ENCODE measurements around the gene IGFBP4. TPM values are rescaled to one million over a fixed set of nuclear protein-coding genes. Genes with fewer than 3 reads are reported as not detected.

The IGFBP4 gene
- total and polyA plus RNA-seq, 2 donors (not counting 1 experiment from before 2014, with no cell fraction given): 4.6 to 31.3 TPM

- H3K27me3 Mint-ChIP-seq: no peaks in the 10 kb centered on the region
- peak overlapping the region; percentile 84 for H3K4me2 ChIP-seq (replicated peaks; ENCODE audit: low read depth, low read length, poor library complexity, severe bottlenecking)
- H3K36me3 ChIP-seq (replicated peaks in 1 of 2; ENCODE audit: control extremely low read depth in 1 of 2, control insufficient read depth in 1 of 2, extremely low read depth in 1 of 2, insufficient read depth in 2 of 2, low read length in 1 of 2): no peaks in the 10 kb centered on the region
- ChIA-PET CTCF (interaction anchor here (0.9 to 8.1 kb wide), 10 partner anchors 11 to 198 kb away, joined by 3 to 65 read pairs (median 8); partner anchors contain the start of gene GJD3), POLR2A (no interaction called here)
- no peak overlapping the region for H3K27ac Mint-ChIP-seq
- H3K79me2 ChIP-seq (ENCODE audit: control insufficient read depth, insufficient read depth, low read length): peaks cover 15% of the 10 kb centered on the region
- 40% methylated on average over 1 of the region's 3 CpGs for WGBS (ENCODE audit: insufficient coverage)
- H3K4me1 ChIP-seq (ENCODE audit: control insufficient read depth in 2 of 2, insufficient read depth in 2 of 2, low read length in 2 of 2): peaks cover 7 to 17% of the 10 kb centered on the region in 2 donors
- intact Hi-C loops (cut with micrococcal nuclease): loop anchor here (1.0 to 5.0 kb wide), 5 partner anchors 27 to 304 kb away; partner anchors contain the start of genes CDC6 and IGFBP4
- peaks cover 14% of the 10 kb centered on the region for H3K4me1 Mint-ChIP-seq
- no peak overlapping the region for H2AFZ ChIP-seq (ENCODE audit: insufficient read depth, low read depth, low read length, poor library complexity, severe bottlenecking)
- TF ChIP-seq EZH2 (IDR thresholded peaks at IDR 0.05; ENCODE audit: borderline replicate concordance, insufficient read depth, low read depth, low read length, poor library complexity, severe bottlenecking) (no peak), CTCF (IDR thresholded peaks at IDR 0.05) (no peak)
- no peaks in the 10 kb centered on the region for H4K20me1 ChIP-seq (ENCODE audit: control insufficient read depth, insufficient read depth, low read length, poor library complexity, severe bottlenecking)
- H3K4me3 ChIP-seq (ENCODE audit: control extremely low read depth in 1 of 5, extremely low read depth in 1 of 5, insufficient read depth in 1 of 5, low read depth in 2 of 5, low read length in 4 of 5): peak overlapping the region in 1 of 5 experiments; percentile 84
- no peaks in the 10 kb centered on the region for H3K27me3 ChIP-seq (replicated peaks in 1 of 4; ENCODE audit: control extremely low read depth in 1 of 4, control insufficient read depth in 3 of 4, insufficient read depth in 4 of 4, low read length in 3 of 4)
- H3K4me3 Mint-ChIP-seq: peak overlapping the region; percentile 89
- H3K9me3 Mint-ChIP-seq (ENCODE audit: insufficient read depth): no peaks in the 10 kb centered on the region
- H3K27ac ChIP-seq (ENCODE audit: low read length in 2 of 2): no peak overlapping the region
- ATAC-seq (ENCODE audit: low read depth) (no peak), DNase-seq (no peak)
- peak overlapping the region; percentile 91 for H3K9ac ChIP-seq (ENCODE audit: low read length)
- H3K9me3 ChIP-seq (ENCODE audit: control extremely low read depth in 1 of 3, control insufficient read depth in 2 of 3, insufficient read depth in 1 of 3, low read length in 2 of 3): no peaks in the 10 kb centered on the region
These were observed 26.6 kb upstream of the IGFBP4 start for GRCh38 chr17:40416671-40417070.

GRCh38 chr17:40417258-40417608 lies 26.0 kb upstream of the IGFBP4 start:
- intact Hi-C loops (cut with micrococcal nuclease): loop anchor here (1.0 to 5.0 kb wide), 5 partner anchors 26 to 305 kb away; partner anchors contain the start of genes CDC6 and IGFBP4
- H3K9ac ChIP-seq (ENCODE audit: low read length): peak overlapping the region; percentile 91
- H2AFZ ChIP-seq (ENCODE audit: insufficient read depth, low read depth, low read length, poor library complexity, severe bottlenecking): peak overlapping the region; percentile 98
- Mint-ChIP-seq H3K9me3 (ENCODE audit: insufficient read depth) (no peaks in the 10 kb centered on the region), H3K27ac (peak overlapping the region; percentile 56), H3K27me3 (no peaks in the 10 kb centered on the region), H3K4me1 (peaks cover 14% of the 10 kb centered on the region), H3K4me3 (peak overlapping the region; percentile 89)
- WGBS (ENCODE audit: insufficient coverage): 2% methylated on average over 21 of the region's 21 CpGs
- TF ChIP-seq CTCF (IDR thresholded peaks at IDR 0.05) (no peak), EZH2 (IDR thresholded peaks at IDR 0.05; ENCODE audit: borderline replicate concordance, insufficient read depth, low read depth, low read length, poor library complexity, severe bottlenecking) (no peak)
- H3K4me2 ChIP-seq (replicated peaks; ENCODE audit: low read depth, low read length, poor library complexity, severe bottlenecking): peak overlapping the region; percentile 84
- no peaks in the 10 kb centered on the region for H3K9me3 ChIP-seq (ENCODE audit: control extremely low read depth in 1 of 3, control insufficient read depth in 2 of 3, insufficient read depth in 1 of 3, low read length in 2 of 3)
- no peaks in the 10 kb centered on the region for H4K20me1 ChIP-seq (ENCODE audit: control insufficient read depth, insufficient read depth, low read length, poor library complexity, severe bottlenecking)
- H3K36me3 ChIP-seq (replicated peaks in 1 of 2; ENCODE audit: control extremely low read depth in 1 of 2, control insufficient read depth in 1 of 2, extremely low read depth in 1 of 2, insufficient read depth in 2 of 2, low read length in 1 of 2): no peaks in the 10 kb centered on the region
- H3K27ac ChIP-seq (ENCODE audit: low read length in 2 of 2): no peak overlapping the region
- peak; percentile 2 for ATAC-seq (ENCODE audit: low read depth)
- no peak for DNase-seq
- H3K4me3 ChIP-seq (ENCODE audit: control extremely low read depth in 1 of 5, extremely low read depth in 1 of 5, insufficient read depth in 1 of 5, low read depth in 2 of 5, low read length in 4 of 5): peak overlapping the region; percentile 63 to 93 (median 84)
- peaks cover 7 to 17% of the 10 kb centered on the region in 2 donors for H3K4me1 ChIP-seq (ENCODE audit: control insufficient read depth in 2 of 2, insufficient read depth in 2 of 2, low read length in 2 of 2)
- CTCF ChIA-PET: interaction anchor here (0.9 to 8.1 kb wide), 18 partner anchors 16 to 208 kb away, joined by 3 to 65 read pairs (median 6); partner anchors contain the start of gene GJD3
- POLR2A ChIA-PET: interaction anchor here (0.7 to 1.3 kb wide), 7 partner anchors 15 to 143 kb away, joined by 3 to 6 read pairs (median 3); no protein-coding TSS in a partner anchor
- peaks cover 15% of the 10 kb centered on the region for H3K79me2 ChIP-seq (ENCODE audit: control insufficient read depth, insufficient read depth, low read length)
- no peaks in the 10 kb centered on the region for H3K27me3 ChIP-seq (replicated peaks in 1 of 4; ENCODE audit: control extremely low read depth in 1 of 4, control insufficient read depth in 3 of 4, insufficient read depth in 4 of 4, low read length in 3 of 4)
